Hepatic stellate cell (primary cell): ENCODE measurements around the gene TACC2.
A peak's percentile ranks its signal among the peaks of the same experiment; 100 is the strongest.

Experiments
- DNase-seq: peaks from one replicate; pipeline ENCODE4 v3.0.0; 2011; ENCODE audit warnings: low spot score

The TACC2 gene

GRCh38 chr10:122144199-122144598 is 155.2 kb downstream of the TACC2 start:
- no peak for DNase-seq

- no peak for DNase-seq
Observed at GRCh38 chr10:122145113-122145512, 156.2 kb downstream of the TACC2 start.

GRCh38 chr10:122147663-122148062 is 158.7 kb downstream of the TACC2 start:
- DNase-seq, result no peak

GRCh38 chr10:122148876-122149560 is 160.1 kb downstream of the TACC2 start:
- peak; percentile 76 for DNase-seq

GRCh38 chr10:122149561-122150505 is 160.9 kb downstream of the TACC2 start:
- no peak for DNase-seq

- DNase-seq, result no peak
Observed at GRCh38 chr10:122151121-122151694, 162.2 kb downstream of the TACC2 start.

GRCh38 chr10:122152544-122152943 is 163.6 kb downstream of the TACC2 start:
- DNase-seq, result no peak

GRCh38 chr10:122154031-122154544 is 165.1 kb downstream of the TACC2 start:
- no peak for DNase-seq

- peak; percentile 74 for DNase-seq
Observed at GRCh38 chr10:122154545-122155366, 165.8 kb downstream of the TACC2 start.

- no peak for DNase-seq
Observed at GRCh38 chr10:122157451-122157850, 168.5 kb downstream of the TACC2 start.

GRCh38 chr10:122158362-122158761 is 169.4 kb downstream of the TACC2 start:
- no peak for DNase-seq

GRCh38 chr10:122159141-122159970 is 170.4 kb downstream of the TACC2 start:
- DNase-seq, result no peak

GRCh38 chr10:122161795-122162194 is 172.8 kb downstream of the TACC2 start:
- no peak for DNase-seq

GRCh38 chr10:122162671-122163173 is 173.8 kb downstream of the TACC2 start:
- DNase-seq, result no peak

- DNase-seq, result peak; percentile 63
Observed at GRCh38 chr10:122163174-122164022, 174.4 kb downstream of the TACC2 start.

- no peak for DNase-seq
Observed at GRCh38 chr10:122164023-122164601, 175.1 kb downstream of the TACC2 start.

GRCh38 chr10:122164815-122165483 is 176.0 kb downstream of the TACC2 start:
- DNase-seq, result no peak

- no peak for DNase-seq
Observed at GRCh38 chr10:122165484-122166276, 176.7 kb downstream of the TACC2 start.
